HT-29 (cell line): ENCODE measurements around the gene SH2D3C. TPM values are rescaled to one million over a fixed set of nuclear protein-coding genes. Genes with fewer than 3 reads are reported as not detected.
"Not testable (repeated sequence)": the region's sequence is repeated elsewhere in the genome, so short reads cannot be mapped to it uniquely, and the experiment has no call there.

Experiments used
- DNase-seq: peaks from one replicate; pipeline ENCODE4 v3.0.0-alpha.2; 2015; ENCODE audit warnings: low spot score
- total RNA-seq: library from RNA; depleted of rRNA; stranded (reverse); fragments of >200 nt; shearing (Covaris generic); gene quantifications from 2 replicates; pipeline ENCODE4 v1.2.3, GENCODE V29; 2014

Gene SH2D3C
- total RNA-seq, 1 experiment from 2014 or later: not detected

DNA sequence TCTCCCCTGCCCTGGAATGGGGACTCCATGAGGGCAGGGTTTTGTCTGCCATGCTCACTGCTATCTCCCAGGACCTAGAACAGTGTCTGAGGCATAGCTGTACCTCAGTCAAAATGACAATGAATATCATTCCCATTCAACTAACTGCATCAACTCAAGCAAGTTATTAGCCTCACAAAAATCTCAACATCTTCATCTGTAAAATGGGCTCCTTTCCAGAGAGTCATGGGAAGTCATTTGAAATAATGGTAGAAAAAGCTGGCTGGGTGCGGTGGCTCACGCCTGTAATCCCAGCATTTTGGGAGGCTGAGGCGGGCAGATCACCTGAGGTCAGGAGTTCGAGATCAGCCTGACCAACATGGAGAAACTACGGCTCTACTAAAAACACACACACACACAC is 9.4 kb downstream of the SH2D3C start:
- DNase-seq: no peak

DNA sequence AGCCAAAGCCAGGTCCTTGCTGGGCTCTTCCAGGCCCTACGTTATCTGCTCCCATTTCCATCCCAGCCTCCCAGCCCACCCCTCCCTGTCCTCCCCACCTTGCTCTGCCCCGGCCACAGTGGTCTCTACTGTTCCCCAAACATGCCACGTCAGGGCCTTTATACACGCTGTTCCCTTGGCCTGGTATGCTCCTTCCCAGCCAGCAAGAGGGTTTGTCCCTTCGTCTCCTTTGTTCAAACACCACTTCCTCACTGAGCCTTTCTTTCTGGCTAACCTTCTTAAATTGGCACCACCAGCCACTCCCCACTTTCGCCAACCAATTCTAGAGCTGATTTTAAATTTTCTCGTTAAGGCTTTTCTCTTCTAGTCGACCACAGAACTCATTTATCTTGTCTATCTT is 9.8 kb downstream of the SH2D3C start:
- no peak for DNase-seq

DNA sequence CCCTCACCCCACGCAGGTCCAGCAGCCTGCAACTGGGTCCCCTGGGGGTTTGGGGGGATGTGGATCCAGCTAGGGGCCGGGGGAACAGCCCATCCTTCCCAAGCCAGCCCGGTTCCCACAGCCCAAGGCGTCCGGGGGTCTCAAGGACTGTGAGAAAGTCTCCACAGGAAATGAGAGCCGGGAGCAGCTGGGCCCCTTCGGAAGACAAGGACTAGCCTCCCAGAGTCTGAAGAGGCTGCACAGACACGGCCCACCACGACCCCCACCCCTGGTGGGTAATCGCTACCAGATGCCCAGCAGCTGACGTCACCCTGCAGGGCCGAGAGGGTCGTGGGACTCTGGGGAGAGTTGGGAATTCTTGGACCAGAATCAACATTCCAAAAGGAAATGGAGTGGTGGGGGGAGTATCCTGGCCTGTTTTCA is 10.5 kb downstream of the SH2D3C start:
- DNase-seq: no peak

DNA sequence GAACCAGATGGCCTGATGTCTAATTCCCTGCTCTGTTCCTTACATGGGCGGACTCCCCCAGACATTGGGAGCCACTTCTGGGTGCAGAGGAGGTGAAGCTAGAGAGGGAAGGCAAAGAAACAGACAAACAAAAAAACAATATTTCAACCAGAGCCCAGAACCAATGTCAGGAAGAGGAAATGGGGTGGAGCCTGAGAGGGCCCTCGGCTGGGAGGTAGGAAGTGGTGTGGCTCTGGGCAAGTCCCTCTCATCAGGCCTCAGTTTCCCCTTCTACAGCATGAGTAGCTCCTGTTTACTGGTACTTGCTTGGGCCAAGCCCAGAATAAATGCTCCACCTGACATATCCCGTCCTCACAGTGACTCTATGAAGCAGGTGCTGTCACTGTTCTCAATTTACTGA is 11.1 kb downstream of the SH2D3C start:
- no peak for DNase-seq

DNA sequence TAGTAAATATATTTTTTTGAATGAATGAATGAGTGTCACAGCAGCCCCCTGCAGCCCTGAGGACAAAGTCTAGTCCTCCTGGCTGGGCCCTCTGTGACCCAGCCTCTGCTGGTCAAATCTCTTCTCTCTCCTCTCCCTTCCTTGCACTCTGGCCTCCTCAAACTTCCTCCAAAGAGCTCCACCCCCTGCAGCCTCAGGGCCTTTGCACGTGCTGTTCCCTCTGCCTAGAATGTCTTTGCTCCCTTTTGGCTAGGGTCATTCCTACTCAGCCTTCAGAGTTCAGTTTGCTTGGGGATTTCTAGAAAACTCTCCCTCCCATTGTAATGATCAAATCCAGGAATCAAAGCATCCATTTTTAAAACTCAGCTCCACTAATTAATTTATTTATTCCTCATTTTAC is 13.0 kb downstream of the SH2D3C start:
- DNase-seq: no peak

DNA sequence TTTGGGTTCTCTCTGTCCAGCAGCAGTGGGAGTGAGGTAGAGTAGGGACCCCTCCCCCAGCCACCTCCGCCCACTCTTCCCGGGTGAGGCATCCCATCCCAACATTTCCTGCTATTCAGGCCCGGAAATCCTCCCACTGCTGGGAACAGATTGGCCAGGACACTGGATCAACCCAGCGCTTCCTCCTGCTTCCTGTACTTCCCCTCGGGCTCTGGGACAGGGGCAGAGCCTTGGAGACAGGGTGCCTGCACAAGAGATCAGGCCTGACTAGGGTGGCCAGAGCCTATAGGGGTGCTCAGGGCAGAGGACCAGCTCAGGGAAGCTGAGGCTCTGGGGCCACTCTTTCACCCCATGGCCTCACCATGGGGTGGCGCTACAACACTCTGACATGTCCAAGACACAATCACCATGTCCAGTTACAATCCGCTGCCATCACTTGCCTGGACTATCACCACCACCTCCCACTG is 14.5 kb downstream of the SH2D3C start:
- DNase-seq: peak; percentile 23

DNA sequence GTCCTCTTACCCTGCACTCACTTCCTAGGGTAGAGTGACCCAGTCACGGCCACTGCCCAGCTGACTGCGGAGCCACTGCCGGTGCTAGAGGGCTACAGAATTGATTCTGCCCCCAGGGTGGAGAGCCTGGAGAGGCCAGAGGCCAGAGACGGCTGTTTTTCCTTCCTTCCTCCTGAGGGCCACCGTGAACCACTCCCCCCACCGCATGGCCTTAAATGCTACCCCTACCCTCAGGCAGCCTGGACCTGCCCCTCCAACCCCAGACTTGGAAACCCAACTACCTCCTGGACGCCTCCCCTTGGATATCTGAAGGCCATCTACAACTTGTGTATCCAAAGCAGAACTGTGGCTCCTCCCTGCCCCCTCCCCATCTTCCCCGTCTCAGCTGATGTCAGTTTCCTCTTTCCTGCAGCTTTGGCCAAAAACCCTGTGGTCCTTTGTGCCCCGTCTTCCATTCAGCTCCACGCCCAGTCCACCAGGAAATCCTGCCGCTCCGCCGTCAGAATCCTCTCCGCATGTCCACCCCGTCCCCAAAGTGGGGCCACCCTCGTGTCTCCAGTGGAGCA is 16.3 kb downstream of the SH2D3C start:
- no peak for DNase-seq

DNA sequence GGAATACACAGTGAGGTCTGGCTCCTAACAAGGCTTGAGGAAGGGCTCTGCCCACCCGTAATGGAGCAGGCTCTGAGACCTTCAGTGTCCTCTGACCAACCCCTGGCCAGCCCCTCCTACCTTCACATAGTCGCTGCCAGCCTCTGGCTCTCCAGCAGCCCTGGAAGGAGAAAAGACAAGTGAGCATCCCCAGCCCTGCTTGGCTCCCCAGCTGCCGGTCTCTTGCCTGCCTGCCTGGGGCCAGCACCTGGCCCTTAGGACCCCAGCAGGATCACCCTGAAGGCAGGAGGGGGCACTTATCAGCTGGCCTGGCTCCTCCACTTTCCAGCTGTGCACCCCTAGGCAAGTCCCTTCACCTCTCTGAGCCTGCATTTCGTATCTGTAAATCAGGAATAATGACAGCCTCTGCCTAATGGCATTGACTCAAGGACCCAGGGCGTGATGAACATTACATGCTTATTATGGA is 16.9 kb downstream of the SH2D3C start:
- DNase-seq: no peak

DNA sequence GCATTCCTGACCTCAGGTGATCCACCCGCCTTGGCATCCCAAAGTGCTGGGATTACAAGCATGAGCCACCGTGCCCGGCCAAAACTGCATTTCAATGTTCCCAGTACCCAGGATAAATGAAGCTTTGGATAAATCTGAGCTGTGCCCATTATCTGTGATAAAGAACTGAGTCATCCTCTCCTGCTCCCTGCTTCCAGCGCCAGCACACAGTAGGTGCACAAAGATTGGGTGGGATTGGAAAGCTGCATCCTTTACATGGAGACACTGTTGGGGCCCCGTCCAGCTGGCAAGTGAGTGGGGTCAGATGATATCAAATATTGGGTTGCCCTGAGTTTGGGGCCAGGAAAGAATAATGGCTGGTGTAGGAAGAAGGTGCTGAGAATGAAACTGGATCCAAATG is 17.4 kb downstream of the SH2D3C start:
- no peak for DNase-seq

DNA sequence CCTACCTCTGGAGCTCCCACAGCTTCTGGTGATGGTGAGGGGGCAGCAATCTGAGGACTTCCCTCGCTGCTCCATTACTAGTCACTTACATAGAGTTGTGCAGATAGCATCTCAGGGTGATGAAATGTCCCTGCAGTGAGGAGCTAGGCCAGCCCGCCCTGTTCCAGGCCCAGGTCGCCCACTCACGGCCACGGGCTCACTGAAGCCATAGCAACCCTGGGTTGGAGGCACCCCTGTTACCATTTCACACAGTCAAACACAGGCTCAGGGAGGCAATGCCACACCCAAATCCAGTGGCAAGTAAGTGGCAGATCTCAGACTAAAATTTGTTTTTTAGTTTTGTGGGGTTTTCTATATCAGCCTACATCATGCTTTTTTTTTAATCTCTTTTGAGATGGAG is 19.6 kb downstream of the SH2D3C start:
- no peak for DNase-seq

DNA sequence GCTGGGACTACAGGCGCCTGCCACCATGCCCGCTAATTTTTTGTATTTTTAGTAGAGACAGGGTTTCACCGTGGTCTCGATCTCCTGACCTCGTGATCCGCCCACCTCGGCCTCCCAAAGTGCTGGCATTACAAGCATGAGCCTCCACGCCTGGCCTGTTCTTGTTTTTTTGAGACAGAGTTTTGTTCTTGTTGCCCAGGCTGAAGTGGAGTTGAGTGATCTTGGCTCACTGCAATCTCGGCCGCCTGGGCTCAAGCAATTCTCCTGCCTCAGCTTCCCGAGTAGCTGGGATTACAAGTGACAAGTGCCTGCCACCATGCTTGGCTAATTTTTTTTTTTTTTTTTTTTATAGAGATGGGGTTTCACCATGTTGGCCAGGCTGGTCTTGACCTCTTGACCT is 21.7 kb downstream of the SH2D3C start:
- not testable (repeated sequence) for DNase-seq

DNA sequence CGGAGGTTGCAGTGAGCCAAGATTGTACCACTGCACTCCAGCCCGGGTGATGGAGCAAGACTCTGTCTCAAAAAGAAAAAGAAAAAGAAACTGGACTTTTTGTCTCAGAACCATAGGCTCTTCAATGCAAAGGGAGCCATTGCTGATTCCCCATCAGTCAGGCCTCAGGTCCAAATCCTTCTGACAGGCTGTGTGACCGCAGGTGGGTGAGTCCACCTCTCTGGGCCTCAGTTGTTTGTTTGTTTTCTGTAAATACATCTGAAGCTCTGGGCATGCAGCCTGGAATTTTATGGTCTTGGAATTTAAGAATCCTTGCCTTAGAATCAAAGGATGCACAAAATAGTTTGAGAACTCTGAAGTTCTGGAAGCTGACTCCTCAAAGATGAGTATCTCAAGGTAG is 22.2 kb downstream of the SH2D3C start:
- no peak for DNase-seq

DNA sequence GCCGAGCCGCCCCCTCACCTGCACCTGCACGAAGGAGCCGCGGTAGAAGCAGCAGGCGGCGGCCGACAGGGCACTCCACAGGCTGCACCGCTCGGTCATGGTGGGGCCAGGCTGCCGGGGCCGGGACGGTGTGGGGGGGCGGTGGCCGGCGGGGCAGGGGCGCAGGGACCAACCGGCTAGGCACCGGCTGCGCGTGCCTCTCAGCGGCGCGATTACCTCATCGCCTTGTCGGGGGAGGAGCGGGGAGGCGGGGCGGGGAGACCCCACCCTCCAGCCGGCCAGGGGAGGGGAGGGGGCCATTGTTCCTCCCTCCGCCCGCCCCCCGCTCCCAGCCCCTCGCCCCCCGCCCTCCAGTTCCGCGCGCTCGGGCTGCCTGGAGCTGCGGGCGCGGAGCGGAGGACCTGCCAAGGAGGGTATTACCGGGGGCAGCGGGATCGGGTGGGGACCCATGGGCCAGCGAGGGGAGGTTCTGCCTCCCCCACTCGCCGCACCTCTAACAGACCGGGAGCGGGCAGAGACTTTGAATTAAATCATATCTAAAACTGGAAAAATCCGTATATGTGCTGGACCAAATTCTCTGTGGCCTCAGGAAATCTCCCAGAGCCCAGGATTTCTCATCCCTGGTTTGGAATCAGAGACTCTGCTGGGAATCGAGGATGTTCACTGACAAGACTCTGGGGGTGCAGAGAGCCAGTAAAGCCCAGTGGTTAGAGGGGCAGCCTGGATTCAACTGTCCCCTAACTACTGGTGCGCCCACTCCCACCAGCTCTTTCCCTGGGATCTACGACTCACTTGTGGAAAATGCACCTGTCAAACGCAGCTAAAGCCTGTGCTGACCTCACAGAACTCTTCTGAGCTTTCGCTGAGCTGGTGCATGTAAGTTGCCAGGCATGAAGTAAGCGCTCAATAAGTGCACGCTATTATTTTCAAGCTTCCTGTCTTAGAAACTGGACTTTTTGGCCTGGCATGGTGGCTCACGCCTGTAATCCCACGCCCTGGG is 23.1 kb downstream of the SH2D3C start:
- DNase-seq: no peak

DNA sequence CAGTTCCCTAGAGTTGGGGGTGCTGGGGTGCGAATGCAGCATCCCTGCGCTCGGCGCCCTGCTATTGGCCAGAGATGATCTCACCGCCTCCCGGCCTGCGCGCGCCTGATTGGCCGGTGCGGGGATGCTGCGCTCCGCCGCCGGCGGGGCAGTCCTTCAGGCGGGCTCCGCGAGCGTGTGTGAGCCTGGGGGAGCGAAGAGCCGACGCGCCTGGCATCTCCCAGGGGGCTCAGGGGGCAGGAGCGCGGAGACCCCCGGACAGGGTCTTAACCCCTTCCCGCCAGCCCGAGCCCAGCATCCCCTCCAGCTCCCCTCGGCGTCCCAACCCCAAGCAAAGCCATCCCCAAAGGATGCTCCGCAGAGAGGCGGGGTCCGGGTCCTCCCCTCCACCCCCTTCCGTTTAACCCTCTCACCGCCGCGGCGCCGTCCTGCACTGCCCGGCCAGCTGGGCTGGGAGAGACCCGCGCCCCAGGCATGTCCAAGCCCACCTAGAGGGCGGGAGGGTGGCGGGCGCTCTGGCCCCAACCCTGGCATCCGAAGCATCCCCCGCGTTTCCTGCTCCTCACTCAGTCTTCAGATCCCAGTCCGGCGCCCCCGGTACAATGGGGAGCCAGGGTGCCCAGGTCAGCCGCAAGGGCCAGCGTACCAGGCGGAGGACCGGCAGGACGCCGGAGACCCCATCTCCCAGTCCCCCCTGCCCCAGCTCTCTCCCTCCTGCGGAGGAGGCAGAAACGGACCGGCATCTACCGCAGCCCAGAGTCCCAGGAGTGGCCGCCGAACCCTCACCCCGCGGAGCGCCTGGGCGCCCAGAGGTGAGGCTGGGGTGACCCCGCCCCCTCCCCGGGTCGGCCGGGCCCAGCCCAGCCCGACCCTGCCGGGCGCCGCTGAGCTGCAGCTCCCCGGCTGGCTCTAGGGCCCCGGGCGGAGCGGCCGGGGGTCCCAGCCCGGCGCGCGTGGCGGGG is 24.1 kb downstream of the SH2D3C start:
- no peak for DNase-seq

DNA sequence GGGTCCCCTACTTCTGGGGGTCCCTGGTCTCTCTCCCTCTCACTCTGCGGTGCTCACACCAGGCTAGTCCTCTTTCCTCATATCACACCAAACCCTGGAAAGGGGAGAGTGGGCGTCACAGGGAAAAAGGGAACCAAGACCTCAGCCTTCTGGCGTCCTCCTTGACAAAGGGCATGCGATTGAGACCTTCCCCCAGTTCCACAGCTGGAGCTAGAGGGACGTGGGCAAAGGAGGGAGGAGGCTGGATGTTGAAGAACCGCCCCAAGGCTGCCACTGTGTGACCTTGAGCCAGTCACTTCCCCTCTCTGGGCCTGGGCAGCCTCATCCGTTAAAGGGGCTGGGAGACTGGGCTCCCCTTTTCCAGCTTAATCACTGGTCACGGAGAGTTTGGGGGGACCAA is 24.8 kb downstream of the SH2D3C start:
- DNase-seq: no peak

DNA sequence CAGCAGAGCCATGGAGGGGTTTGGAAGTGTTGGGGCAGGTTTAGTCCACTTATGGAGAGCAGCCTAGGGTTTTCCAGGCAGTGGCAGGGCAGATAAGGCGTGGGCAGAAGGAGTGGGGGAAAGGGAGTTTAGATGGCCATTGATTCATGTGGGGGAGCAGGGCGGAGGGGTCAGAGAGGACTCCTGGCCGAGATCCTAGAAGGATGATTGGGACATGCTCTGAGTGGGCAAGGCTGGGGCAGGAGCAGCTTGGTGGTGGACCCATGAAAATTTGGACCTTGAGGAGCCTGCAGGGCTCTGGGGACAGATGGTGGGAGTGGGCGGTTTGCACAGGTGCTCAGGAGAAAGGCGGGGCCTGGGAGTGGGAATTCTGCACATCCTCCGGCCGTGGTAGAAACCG is 25.3 kb downstream of the SH2D3C start:
- no peak for DNase-seq

DNA sequence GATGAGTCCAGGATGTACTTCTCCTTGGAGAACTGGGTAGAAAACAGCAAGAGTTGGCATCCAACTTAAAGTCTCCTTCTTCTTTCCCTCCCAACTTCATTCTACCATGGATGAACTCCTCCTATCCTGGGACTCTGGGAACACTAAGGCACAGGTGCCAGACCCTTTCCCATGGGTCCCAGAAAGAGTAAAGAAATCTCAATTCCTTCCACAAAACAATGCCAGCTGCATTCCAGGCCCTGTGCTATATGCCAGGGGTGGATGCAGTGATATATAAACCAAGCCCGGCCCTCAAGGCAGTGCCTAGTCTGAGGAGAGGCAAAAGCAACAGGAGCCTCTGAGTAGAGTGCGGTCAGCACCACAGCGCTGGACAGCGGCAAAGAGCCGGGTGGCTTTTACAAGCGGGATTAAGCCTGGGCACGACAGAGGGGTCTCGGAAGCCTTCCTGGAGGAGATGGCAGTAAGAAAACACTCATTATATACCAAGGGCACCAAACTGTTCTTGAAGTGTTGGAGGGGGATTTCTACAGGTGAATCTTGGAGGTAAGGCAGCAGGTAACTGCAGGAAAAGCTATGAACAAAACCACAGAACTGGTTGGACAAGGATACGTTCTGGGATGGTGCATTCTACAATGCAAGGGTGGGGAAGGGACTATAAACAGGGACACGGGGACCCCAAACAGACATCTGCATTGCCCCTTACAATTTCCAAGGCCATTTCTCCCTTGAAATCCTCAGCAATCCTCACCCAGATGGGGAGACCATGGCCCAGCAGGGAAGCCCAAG is 27.0 kb downstream of the SH2D3C start:
- DNase-seq: peak; percentile 29

DNA sequence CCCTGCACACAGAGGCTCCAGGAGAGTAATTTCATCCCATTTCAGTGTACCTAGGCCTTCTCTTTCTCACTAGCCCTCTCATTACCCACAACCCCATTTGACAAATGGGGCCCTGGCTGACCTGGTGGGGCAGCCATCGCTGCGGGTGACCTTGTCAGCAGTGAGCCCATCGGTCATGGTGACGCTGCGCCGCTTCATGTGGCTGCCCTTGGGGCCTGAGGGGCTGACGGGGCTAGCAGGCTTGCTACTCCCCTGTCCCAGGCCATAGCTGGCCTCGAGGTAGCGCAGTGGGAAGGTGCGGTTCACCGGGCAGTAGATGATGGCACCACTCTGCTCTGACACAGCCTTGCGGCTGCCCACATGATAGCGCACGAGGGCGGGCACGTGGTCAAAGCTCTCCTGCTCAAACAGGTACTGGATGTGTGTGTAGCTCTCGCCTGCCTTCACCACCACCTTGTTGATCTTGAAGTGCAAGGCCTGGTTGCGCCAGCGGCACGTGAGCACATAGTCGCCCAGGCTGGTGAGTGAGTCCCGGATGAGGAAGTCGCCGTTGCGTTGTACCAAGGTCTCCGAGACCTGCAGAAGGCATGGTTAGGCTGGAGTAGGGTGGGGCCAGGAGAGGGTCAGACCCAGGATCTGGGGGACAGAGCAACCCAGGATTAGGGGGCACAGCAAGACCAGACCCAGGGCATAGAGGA is 29.2 kb downstream of the SH2D3C start:
- DNase-seq: no peak

DNA sequence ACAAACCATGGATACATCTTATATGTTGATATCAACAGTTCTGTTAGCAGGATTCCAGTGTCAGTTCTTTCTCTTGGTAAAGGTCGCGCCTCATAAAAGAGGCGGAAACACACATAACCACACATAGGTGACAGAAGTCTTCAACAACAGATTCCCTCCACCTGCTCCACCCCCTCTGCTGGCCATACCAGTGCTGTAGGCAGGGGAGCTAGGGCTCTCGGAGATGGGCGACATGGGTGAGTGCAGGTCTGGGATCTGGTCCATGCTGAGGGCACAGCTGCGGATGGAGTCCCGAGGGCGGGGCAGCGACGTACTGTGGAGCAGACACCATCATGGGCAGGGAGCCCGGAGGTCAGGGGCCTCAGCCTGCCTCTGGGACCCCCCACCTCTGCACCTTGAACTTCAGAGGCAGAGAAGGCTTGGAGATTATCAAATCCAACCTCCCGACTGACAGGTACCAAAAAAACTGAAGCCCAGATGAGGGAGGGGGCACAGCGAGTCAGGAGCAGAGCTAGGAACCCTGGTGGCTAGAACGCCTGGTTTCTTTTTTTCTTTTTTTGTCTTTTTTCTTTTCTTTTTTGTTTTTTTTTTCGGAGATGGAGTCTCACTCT is 31.4 kb downstream of the SH2D3C start:
- peak; percentile 52 for DNase-seq
